GM12878 (cell line): ENCODE results near the gene NUP85. TPM values are rescaled to one million over a fixed set of nuclear protein-coding genes. Genes with fewer than 3 reads are reported as not detected.

Experiments
- ATAC-seq: fragments of 200-7000 bp; cut with Tn5 transposase; 3 replicates; pipeline ENCODE4 v1.9.1; 2020; ENCODE audit warnings: mild to moderate bottlenecking, moderate library complexity
- BruUV-seq: library from RNA; stranded (reverse); fragments of 400-500 nt; replicated peaks from 2 replicates; lab custom pipeline; 2021; lab: Mats Ljungman, UMichigan
- CTCF ChIA-PET: fragments of 300-600 bp; sonication (Branson Sonifier 250); formaldehyde crosslinking; extraction: SDS; loops from one replicate; lab custom pipeline; 2021; ENCODE audit warnings: inconsistent platforms; lab: Yijun Ruan, JAX
- POLR2A ChIA-PET: fragments of 350-600 bp; formaldehyde crosslinking; extraction: SDS; loops from one replicate; lab custom pipeline; 2021; ENCODE audit warnings: inconsistent platforms; lab: Charles Lee
- RAD21 ChIA-PET: fragments of 300-600 bp; sonication (Branson Sonifier 250); formaldehyde crosslinking; loops from one replicate; lab custom pipeline; 2023; ENCODE audit warnings: antibody characterized with exemption; ENCODE audit not compliant: unreplicated experiment; lab: Charles Lee
- SMC1A ChIA-PET: fragments of 300-600 bp; sonication (Branson Sonifier 250); formaldehyde crosslinking; loops from one replicate; lab custom pipeline; 2023; ENCODE audit not compliant: unreplicated experiment, uncharacterized antibody; lab: Charles Lee
- DNase-seq: peaks from one replicate; pipeline ENCODE4 v3.0.0-alpha.2; 2011; ENCODE audit warnings: low read depth, low spot score
- FAIRE-seq: peaks from 3 replicates; lab custom pipeline; 2011; peaks lifted over from hg19 to GRCh38; lab: Jason Lieb, UNC
- H2AFZ ChIP-seq: 2 replicates; pipeline ENCODE4 v1.6.0; 2011; ENCODE audit warnings: low read depth, low read length, control low read depth; ENCODE audit not compliant: control insufficient read depth
- H3K27ac ChIP-seq: 2 replicates; pipeline ENCODE4 v1.5.1; 2011; ENCODE audit warnings: control low read depth; ENCODE audit not compliant: control insufficient read depth, insufficient read depth
- H3K27me3 ChIP-seq, 2 experiments: replicated peaks in 1 of 2; 2 replicates each; pipeline versions ENCODE4 v1.6.0 to v1.6.1; 2011; ENCODE audit warnings: low read length in 1 of 2; ENCODE audit not compliant: control insufficient read depth in 2 of 2, insufficient read depth in 2 of 2
- H3K36me3 ChIP-seq, 2 experiments: 2 replicates each; pipeline ENCODE4 v1.5.1; 2011; ENCODE audit warnings: low read length in 1 of 2; ENCODE audit not compliant: control insufficient read depth in 2 of 2, insufficient read depth in 2 of 2
- H3K4me1 ChIP-seq: 2 replicates; pipeline ENCODE4 v1.6.1; 2011; ENCODE audit warnings: mild to moderate bottlenecking, low read length, moderate library complexity, mixed read lengths; ENCODE audit not compliant: control insufficient read depth, insufficient read depth
- H3K4me2 ChIP-seq: 2 replicates; pipeline ENCODE4 v1.6.0; 2011; ENCODE audit warnings: control low read depth; ENCODE audit not compliant: control insufficient read depth, insufficient read depth
- H3K4me3 ChIP-seq: fragments of 200-600 bp; sonication (generic); 2 replicates; pipeline ENCODE4 v1.5.1; 2016
- H3K79me2 ChIP-seq: 2 replicates; pipeline ENCODE4 v1.6.0; 2011; ENCODE audit warnings: low read length; ENCODE audit not compliant: control insufficient read depth, insufficient read depth
- H3K9ac ChIP-seq: 2 replicates; pipeline ENCODE4 v1.8.0; 2011; ENCODE audit warnings: low read length, control low read depth, mixed read lengths; ENCODE audit not compliant: control insufficient read depth, insufficient read depth
- H3K9me3 ChIP-seq: replicated peaks from 3 replicates; pipeline ENCODE4 v1.5.1; 2011; ENCODE audit warnings: mild to moderate bottlenecking, low read length; ENCODE audit not compliant: control insufficient read depth, insufficient read depth
- H4K20me1 ChIP-seq: 2 replicates; pipeline ENCODE4 v1.6.0; 2011; ENCODE audit not compliant: control insufficient read depth, insufficient read depth
- EP300 ChIP-seq, 2 experiments: fragments of 150-350 bp in 1 of 2; IDR thresholded peaks; 2 replicates each; pipeline ENCODE4 v1.6.1; 2011 to 2012; ENCODE audit warnings: low read depth in 2 of 2, low read length in 2 of 2, borderline replicate concordance in 1 of 2, improper control_type of control experiment in 1 of 2, inconsistent platforms in 1 of 2; ENCODE audit not compliant: control insufficient read depth in 1 of 2
- FOS ChIP-seq: IDR thresholded peaks from 3 replicates; pipeline ENCODE4 v1.6.1; 2011; ENCODE audit warnings: borderline replicate concordance; ENCODE audit not compliant: insufficient read length; ENCODE audit errors: extremely low read depth
- NRF1 ChIP-seq: conservative IDR thresholded peaks from 2 replicates; pipeline ENCODE4 v1.6.1; 2011; ENCODE audit warnings: mild to moderate bottlenecking, low read depth, low read length, improper control_type of control experiment
- PKNOX1 ChIP-seq: fragments of 450-650 bp; IDR thresholded peaks from 2 replicates; pipeline ENCODE4 v1.6.1; 2016; ENCODE audit warnings: mild to moderate bottlenecking
- POLR2A ChIP-seq: IDR thresholded peaks from 2 replicates; pipeline ENCODE4 v1.6.1; 2011; ENCODE audit warnings: low read depth, mild to moderate bottlenecking, low read length
- POLR2AphosphoS2 ChIP-seq: IDR thresholded peaks from 2 replicates; pipeline ENCODE4 v1.6.1; 2011; ENCODE audit warnings: low read depth, mild to moderate bottlenecking, low read length, improper control_type of control experiment, moderate library complexity
- RAD21 ChIP-seq: IDR thresholded peaks from 2 replicates; pipeline ENCODE4 v1.6.1; 2011; ENCODE audit warnings: mild to moderate bottlenecking, low read depth, low read length, moderate library complexity; ENCODE audit not compliant: insufficient read depth
- SUPT20H ChIP-seq: IDR thresholded peaks from 2 replicates; pipeline ENCODE4 v1.6.1; 2011; ENCODE audit warnings: low read depth, mild to moderate bottlenecking, low read length, moderate library complexity, borderline replicate concordance; ENCODE audit not compliant: control insufficient read depth
- WGBS: methylation state at CpG from one replicate; pipeline ENCODE4 v1.1.6; 2016; ENCODE audit warnings: low lambda C conversion rate; ENCODE audit not compliant: insufficient replicate concordance, insufficient coverage; ENCODE audit errors: missing lambda C conversion rate; 5-methylcytosine and 5-hydroxymethylcytosine counted together
- in situ Hi-C: fragments of 300-500 bp; cut with MboI; formaldehyde crosslinking; loops from 9 replicates; pipeline ENCODE4 v1.14.3; 2018; ENCODE audit warnings: mixed read lengths
- intact Hi-C: fragments of 100-400 bp; cut with micrococcal nuclease; formaldehyde crosslinking; loops from one replicate; pipeline ENCODE4 v1.14.2; 2022; ENCODE audit not compliant: unreplicated experiment
- polyA plus RNA-seq, 11 experiments: library from polyadenylated mRNA; depleted of rRNA in 4 of 11; unstranded in 6 of 11; stranded (reverse) in 5 of 11; fragments of >200 nt; fragmentation: Nextera tagmentation in 4 of 11; fragmentation: Illumina TruSeq in 1 of 11; extraction: Ambion mirVana in 4 of 11; extraction: Trizol in 1 of 11; gene quantifications; 1 replicate in 1 of 11; 2 replicates in 10 of 11; pipeline versions ENCODE4 v1.2.1 to v1.2.3, GENCODE V29; 2011 to 2016; ENCODE audit warnings: inconsistent platforms in 2 of 11, missing spikeins in 2 of 11, low read depth in 1 of 11
- total RNA-seq, 4 experiments: library from RNA; depleted of rRNA in 3 of 4; stranded (reverse); fragments of >200 nt in 3 of 4; fragmentation: Illumina TruSeq in 1 of 4; extraction: Trizol in 1 of 4; gene quantifications; 2 replicates each; pipeline versions ENCODE4 v1.2.1 to v1.2.3, GENCODE V29; 2013 to 2021

Gene NUP85
- total and polyA plus RNA-seq, 10 of the 15 experiments (the other 5 are each of a cell fraction or from before 2014, with no cell fraction given), result 54.0 to 135 (median 95.4) TPM

DNA sequence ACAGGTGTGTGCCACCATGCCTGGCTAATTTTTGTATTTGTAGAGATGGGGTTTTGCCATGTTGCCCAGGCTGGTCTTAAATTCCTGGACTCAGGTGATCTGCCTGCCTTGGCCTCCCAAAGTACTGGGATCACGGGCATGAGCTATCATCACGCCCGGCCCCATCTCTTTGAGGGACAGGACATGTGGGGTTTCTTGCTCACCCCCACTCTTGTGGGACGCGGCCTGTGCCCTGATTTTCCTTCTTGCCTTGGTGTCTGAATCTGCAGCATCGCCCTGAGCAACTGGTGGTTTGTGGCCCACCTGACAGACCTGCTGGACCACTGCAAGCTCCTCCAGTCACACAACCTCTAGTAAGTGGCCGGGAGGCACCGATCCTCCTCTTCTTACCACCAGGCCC, 25.6 kb downstream of the NUP85 start:
- 99% methylated on average over 8 of the region's 8 CpGs for WGBS
- H3K9ac ChIP-seq, result no peak overlapping the region
- ChIA-PET SMC1A (interaction anchor here (0.9 to 1.0 kb wide), 2 partner anchors 96 to 112 kb away, joined by 3 read pairs; no protein-coding TSS in a partner anchor), POLR2A (interaction anchor here (0.8 kb wide), 1 partner anchor 39 kb away, joined by 5 read pairs; no protein-coding TSS in a partner anchor), CTCF (interaction anchor here (0.9 to 2.1 kb wide), 5 partner anchors 8 to 269 kb away, joined by 3 to 6 read pairs (median 4); no protein-coding TSS in a partner anchor), RAD21 (interaction anchor here (1.0 kb wide), 1 partner anchor 30 kb away, joined by 3 read pairs; the partner anchor contains the start of gene GGA3)
- no peak overlapping the region for H3K4me2 ChIP-seq
- ATAC-seq (no peak), FAIRE-seq (no peak), DNase-seq (no peak)
- in situ Hi-C loops (no loop called here), intact Hi-C loops (no loop called here)
- peaks cover 33 to 41% of the 10 kb centered on the region in 2 experiments for H3K36me3 ChIP-seq
- no peaks in the 10 kb centered on the region for H3K27me3 ChIP-seq
- no peaks in the 10 kb centered on the region for H4K20me1 ChIP-seq
- no peak overlapping the region for H3K4me3 ChIP-seq
- no peaks in the 10 kb centered on the region for H3K79me2 ChIP-seq
- H2AFZ ChIP-seq, result no peak overlapping the region
- BruUV-seq, result no TSS peak
- H3K27ac ChIP-seq, result no peak overlapping the region
- no peaks in the 10 kb centered on the region for H3K4me1 ChIP-seq
- no peaks in the 10 kb centered on the region for H3K9me3 ChIP-seq
- no peak for TF ChIP-seq NRF1

GRCh38 chr17:75231741-75232464, 26.4 kb downstream of the NUP85 start:
- Histone ChIP-seq H3K79me2 (no peaks in the 10 kb centered on the region), H4K20me1 (no peaks in the 10 kb centered on the region), H3K36me3 (peaks cover 34 to 43% of the 10 kb centered on the region in 2 experiments), H3K9me3 (no peaks in the 10 kb centered on the region), H3K27me3 (no peaks in the 10 kb centered on the region), H3K4me1 (no peaks in the 10 kb centered on the region), H3K27ac (no peak overlapping the region), H3K4me2 (no peak overlapping the region)
- no peak for FAIRE-seq
- no peak for ATAC-seq
- intact Hi-C loops (no loop called here), in situ Hi-C loops (no loop called here)
- DNase-seq, result no peak
- no TSS peak for BruUV-seq
- CTCF ChIA-PET, result interaction anchor here (1.4 to 1.6 kb wide), 3 partner anchors 31 to 270 kb away, joined by 4 to 5 read pairs (median 4); no protein-coding TSS in a partner anchor
- WGBS, result 97% methylated on average over 18 of the region's 18 CpGs
- TF ChIP-seq POLR2AphosphoS2 (no peak), FOS (no peak), POLR2A (peak; percentile 41; the same call in 1 of the 2 replicates), SUPT20H (no peak), RAD21 (no peak), EP300 (IDR thresholded peaks at IDR 0.05; ENCODE audit: borderline replicate concordance in 1 of 2, control insufficient read depth in 1 of 2, low read depth in 2 of 2, low read length in 2 of 2) (no peak), PKNOX1 (no peak)
- TF ChIP-seq, all 136 proteins: peak for 1
- ChIA-PET POLR2A (no interaction called here), RAD21 (interaction anchor here (1.0 kb wide), 1 partner anchor 29 kb away, joined by 3 read pairs; the partner anchor contains the start of gene GGA3), SMC1A (no interaction called here)
- no peak overlapping the region for H3K9ac ChIP-seq
- H3K4me3 ChIP-seq, result no peak overlapping the region
- no peak overlapping the region for H2AFZ ChIP-seq
